Activated CD4-positive, CD25-positive, alpha-beta regulatory T cell treated with anti-CD3 and anti-CD28 coated beads, Interleukin-2, amount 50 U/mL, for 24 hours (primary cell): ENCODE measurements around the gene SPRR1A.

Experiments used
- ATAC-seq, 2 donors: fragments of 150-1000 bp; cut with Tn5 transposase; one replicate each; pipeline ENCODE4 v1.10.0; 2021; ENCODE audit warnings: mild to moderate bottlenecking in 1 of 2, moderate library complexity in 1 of 2

SPRR1A gene, protein sequence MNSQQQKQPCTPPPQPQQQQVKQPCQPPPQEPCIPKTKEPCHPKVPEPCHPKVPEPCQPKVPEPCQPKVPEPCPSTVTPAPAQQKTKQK

GRCh38 chr1:152983743-152984142, at the start of gene SPRR1A:
SPRR1A (plus strand) TSS chr1:152984081; CDS start chr1:152985231, 1,150 bp downstream.
- no peak for ATAC-seq

GRCh38 chr1:152940614-152941013, 43.3 kb upstream of the SPRR1A start:
- ATAC-seq: no peak

DNA sequence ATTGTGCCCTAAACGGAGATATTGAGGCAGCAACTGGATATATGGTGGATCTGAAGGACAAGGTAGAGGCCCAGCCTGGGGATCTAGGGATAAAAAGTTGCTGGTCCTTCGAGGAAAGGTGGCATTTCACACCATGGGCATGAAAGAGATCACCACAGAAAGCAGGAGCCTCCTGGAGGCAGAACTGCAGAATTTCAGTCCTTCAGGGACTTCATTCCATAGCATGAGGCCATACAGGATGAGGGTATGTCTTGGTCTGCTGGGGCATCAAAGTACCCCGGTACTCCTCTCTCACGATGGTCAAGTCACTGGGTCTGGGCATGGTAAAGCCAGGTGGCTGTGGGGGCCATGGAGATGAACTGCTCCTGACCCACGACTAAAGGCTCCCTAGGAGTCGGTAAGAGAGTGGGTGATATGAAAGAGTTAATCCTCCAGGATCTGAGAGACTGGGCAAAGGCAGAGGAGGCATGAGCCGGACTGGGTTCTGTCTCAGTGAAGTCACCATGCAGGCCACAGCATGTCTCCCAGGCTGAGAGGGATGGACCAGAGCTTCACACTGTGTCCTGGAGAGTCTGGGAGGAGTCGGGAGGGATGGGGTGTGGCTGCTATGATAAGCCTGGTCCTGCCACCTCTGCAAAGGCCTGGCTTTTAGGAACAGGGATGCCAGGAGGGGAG, 42.7 kb upstream of the SPRR1A start:
- ATAC-seq: no peak

- ATAC-seq: no peak
These were observed 41.7 kb upstream of the SPRR1A start for GRCh38 chr1:152942161-152942560.

GRCh38 chr1:152946248-152946647, 37.6 kb upstream of the SPRR1A start:
- ATAC-seq: no peak

- ATAC-seq: no peak
These were observed 37.1 kb upstream of the SPRR1A start, which contains the start of gene SPRR5 for GRCh38 chr1:152946651-152947256. SPRR5 (plus strand) TSS chr1:152947206; CDS start chr1:152948555, 1,349 bp downstream.

GRCh38 chr1:152951711-152952110, 32.2 kb upstream of the SPRR1A start:
- no peak for ATAC-seq

- no peak for ATAC-seq
These were observed 30.1 kb upstream of the SPRR1A start for GRCh38 chr1:152953761-152954160.

GRCh38 chr1:152954436-152954835, 29.4 kb upstream of the SPRR1A start:
- ATAC-seq: no peak

GRCh38 chr1:152957561-152957960, 26.3 kb upstream of the SPRR1A start:
- no peak for ATAC-seq

GRCh38 chr1:152959273-152959672, 24.6 kb upstream of the SPRR1A start:
- no peak for ATAC-seq

- no peak for ATAC-seq
These were observed 24.0 kb upstream of the SPRR1A start for GRCh38 chr1:152959801-152960451.

- no peak for ATAC-seq
These were observed 23.3 kb upstream of the SPRR1A start for GRCh38 chr1:152960452-152961044.

- no peak for ATAC-seq
These were observed 22.5 kb upstream of the SPRR1A start for GRCh38 chr1:152961226-152961891.

DNA sequence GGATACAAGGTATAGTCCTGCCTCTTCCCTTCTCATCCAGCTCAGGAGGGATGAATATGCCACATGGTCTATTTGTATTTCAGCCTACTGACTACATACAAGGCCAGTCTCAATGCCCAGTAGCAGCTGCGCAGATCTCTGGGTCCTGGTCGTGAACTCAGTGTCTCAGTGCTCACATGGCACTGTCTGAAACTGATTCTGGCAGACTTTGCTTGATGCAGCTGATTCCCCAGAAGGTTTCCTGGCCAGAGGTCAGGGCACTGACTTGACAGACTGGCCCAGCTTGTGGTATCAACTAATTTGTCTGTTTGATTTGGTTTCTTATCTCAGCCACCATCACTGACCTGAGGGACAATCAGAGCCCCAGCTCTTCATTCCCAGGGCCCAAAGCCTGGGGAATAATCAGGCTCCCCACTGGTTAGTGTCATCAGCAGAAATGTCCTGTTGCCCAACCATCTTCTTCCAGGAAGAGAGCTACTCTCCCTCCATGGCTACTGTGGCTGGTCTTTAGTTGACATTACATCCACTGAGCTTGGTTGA, 20.9 kb upstream of the SPRR1A start:
- no peak for ATAC-seq

DNA sequence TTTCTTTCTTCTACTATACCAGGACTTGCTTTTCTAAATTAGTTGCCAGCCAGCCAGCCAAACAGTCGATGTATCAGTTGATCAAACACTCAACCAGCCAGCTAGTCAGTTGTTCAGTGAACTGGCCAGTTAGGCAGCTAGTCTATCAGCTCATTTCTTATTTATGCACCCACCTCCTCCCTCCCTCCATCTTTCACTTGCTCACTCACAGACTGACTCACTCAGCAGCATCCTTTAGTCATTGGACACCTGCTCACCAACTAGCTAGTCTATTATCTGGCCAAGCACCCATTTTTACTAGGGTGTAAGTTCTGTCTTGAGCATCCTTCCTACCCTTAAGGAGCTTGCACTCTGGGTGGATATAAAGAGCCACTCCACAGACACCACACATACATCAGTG, 19.3 kb upstream of the SPRR1A start:
- ATAC-seq: no peak

- ATAC-seq: no peak
These were observed 18.0 kb upstream of the SPRR1A start for GRCh38 chr1:152965853-152966252.

DNA sequence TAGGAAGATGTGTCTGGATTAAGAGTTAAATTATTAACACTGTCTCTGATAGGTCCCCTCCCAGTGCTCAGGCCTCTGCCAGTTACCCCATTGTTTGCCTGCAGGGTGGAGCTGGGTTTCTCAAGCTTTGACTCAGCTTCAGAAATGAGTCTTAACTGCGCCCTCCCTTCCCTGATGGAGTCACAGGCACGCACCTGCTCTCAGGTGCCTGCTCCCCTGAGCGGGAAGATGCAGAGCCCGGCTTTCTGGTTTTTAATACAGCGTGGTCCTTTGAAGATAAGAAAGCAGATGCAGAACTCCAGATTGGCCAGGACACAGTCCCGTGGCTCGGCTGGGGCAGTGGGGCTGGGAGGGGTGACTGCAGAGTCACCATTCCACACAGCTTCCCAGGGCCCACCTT, 16.7 kb upstream of the SPRR1A start:
- peak in 1 of 2 donors; percentile 35 for ATAC-seq

DNA sequence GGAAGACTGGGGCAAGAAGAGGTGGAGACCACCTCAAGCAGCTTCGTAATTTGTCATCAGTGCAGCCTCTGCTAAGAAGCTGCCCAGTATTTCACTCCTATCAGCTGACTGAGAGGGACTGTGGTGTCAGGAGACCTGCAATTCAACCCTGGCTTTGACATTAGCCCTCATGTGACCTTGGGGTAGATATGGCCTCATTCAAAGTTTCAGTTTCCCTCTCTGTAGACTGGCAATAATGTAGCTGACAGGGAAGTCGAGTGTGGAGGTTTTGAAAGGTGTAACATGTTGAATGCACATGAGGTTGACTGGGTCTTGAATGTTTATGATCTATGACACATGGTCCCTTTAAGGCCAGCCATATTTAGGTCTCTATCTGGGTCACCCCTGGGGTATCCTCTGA, 15.6 kb upstream of the SPRR1A start:
- no peak for ATAC-seq

GRCh38 chr1:152969036-152969435, 14.8 kb upstream of the SPRR1A start:
- no peak for ATAC-seq

DNA sequence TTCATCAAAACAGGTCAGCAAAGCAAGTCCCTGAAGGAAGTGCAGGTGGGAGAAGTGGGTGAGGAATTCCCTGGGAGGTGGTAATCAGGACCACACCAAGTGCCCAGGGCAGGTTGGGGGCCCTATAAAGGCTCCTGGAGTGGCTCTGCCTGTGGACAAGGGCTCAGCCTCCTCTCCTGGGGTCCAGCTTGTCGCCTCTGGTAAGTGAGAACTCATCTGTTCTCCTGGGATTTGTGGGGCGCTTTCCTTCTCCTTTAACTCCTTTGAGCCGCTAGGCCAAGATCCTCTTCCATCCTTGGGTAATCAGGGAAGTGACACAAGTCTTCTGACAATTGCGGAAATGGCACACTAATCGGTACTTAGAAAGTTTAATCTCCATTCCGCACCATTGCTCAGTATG, 13.4 kb upstream of the SPRR1A start, which contains the start of gene SPRR4:
Gene SPRR4 (plus strand): TSS at position 154 of the 400 bp plus-strand sequence. CDS start 1,243 bp downstream, outside the sequence.
- no peak for ATAC-seq

DNA sequence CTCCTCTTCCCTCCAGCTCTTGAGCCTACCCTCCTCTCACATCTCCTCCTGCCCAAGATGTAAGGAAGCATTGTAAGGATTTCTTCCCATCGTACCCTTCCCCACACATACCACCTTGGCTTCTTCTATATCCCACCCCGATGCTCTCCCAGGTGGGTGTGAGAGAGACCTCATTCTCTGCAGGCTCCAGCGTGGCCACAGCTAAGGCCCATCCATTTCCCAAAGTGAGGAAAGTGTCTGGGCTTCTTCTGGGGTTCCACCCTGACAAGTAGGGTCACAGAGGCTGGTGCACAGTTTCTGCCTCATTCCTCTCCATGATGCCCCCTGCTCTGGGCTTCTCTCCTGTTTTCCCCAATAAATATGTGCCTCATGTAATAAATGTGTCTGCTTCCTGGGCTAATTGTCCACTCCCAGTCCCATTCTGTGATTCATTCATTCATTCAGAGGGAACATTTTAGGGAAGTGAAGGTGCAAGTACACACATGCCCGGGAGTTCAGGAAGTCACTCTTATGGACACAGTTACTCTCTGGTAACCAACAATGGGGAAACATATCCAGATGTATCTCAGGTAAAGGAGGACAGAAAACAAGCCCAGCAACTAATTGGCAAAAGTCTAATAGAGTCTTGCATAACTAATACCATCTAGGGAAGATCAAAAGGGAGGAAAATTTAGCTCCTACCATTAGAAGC, 11.5 kb upstream of the SPRR1A start:
- ATAC-seq: no peak
